GM18909 (cell line): ENCODE measurements around the gene MRPL16.

Source experiments
- ATAC-seq: cut with Tn5 transposase; IDR thresholded peaks from one replicate; pipeline ENCODE4 v1.9.1; 2021; ENCODE audit warnings: mild to moderate bottlenecking; ENCODE audit not compliant: unreplicated experiment, poor library complexity

Gene MRPL16

DNA sequence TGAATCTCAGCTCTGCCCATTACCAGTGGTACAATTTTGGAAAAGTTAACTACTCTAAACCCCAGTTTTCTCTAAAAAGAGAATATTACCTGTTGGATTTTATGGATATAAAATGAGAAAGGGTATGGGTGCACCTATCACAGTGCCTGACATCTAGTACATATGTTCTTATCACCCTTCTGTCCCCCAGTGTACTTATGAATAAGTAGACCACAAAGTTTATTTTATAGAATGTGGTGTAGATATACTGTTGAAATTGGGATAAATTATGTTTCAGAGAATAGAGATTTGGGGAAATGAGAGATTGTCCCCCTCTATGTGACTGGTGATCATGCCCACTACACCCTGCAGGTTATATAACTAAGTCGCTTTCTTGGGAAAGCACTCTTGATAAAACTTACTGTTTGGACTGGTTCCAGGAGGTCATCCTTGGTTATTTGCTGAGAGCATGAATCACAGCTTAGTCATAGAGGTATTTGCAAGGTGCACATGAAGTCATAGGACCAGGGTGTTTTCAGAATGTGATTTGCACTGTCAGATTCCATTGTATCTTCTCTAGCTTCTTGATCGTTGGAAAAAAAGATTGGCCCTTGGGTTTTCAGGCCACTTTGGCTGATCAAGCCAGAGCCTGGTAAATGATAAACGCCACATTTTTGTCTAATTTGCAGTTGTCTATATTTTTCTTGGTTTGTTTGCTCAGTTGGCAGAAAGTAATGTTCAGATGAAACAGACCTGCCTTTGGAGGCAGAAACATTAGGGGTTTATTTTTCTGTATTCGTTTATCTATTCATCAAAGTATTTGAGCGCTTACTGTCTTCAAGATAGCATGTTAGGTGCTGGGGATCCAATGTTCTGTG lies 34.1 kb downstream of the MRPL16 start:
- no peak for ATAC-seq

DNA sequence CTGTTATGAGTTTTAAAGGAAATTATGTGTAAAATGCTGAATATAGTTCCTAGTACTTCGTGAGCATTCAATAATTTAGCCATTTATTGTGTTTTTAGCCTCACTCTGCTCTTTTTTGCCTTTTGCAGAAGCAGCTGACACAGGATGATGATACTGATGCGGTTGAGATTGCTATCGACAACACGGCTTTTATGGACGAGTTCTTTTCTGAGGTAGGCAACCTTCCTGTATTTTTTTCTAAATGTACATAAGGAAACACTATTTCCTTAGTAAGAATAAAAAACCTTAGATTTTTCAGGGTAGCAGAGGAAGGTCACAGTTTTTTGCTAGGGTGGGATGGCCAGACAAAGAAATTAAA lies 37.5 kb downstream of the MRPL16 start:
- no peak for ATAC-seq

GRCh38 chr11:59771605-59772004 lies 39.0 kb downstream of the MRPL16 start:
- ATAC-seq = no peak

DNA sequence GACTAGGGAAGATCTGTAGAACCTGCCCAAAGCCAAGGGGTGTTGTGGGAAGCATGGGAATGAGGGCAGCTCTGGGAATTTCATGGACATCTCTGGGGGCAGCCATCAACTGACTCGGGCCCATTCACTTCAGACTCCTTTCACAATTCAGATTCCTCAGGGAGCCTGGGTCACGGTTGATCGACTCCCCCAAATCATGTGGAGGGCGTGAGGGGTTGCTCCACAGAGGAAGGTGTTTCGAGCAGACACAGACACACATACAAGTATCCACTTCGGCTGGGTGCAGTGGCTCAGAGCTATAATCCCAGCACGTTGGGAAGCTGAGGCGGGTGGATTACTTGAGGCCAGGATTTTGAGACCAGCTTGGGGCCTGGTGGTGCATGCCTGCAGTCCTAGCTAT lies 39.7 kb downstream of the MRPL16 start:
- no peak for ATAC-seq

DNA sequence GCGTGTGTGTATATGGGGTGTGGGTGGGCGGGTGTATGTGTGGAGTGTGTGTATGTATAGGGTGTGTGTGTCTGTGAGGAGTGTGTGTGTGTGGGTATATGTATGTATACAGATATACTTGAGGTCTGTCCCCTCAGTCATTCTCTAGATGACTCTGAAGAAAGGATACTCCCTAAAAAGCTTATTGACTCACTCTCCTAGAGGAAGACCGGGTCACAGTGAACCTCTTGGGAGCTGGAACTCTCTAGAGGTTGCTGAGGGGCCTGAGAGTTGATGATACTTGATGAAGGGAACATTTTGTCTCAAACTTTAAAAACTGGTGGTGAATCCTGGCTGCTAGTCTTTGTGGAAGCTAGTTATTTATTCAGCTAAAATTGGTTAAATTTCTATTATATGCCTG lies 40.3 kb downstream of the MRPL16 start:
- no peak for ATAC-seq

DNA sequence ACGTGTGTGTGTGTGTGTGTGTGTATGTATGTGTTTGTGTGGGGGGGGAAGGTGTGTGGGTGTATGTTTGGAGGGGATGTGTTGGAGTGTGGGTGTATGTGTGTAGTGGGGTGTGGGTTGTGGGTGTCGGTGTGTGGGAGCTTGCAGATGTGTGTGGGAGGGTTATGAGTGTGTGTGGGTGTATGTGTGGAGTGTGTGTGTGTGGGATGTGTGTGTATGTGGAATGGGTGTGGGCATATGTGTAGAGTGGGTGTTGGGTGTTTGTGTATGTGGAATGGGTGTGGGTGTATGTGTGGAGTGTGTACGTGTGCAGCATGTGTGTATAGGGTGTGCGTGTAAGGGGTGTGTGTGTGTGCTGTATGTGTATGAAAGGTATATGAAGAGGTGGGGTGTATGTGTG lies 40.8 kb downstream of the MRPL16 start:
- ATAC-seq = no peak

- no peak for ATAC-seq
These were observed 41.5 kb downstream of the MRPL16 start for GRCh38 chr11:59769111-59769510.

DNA sequence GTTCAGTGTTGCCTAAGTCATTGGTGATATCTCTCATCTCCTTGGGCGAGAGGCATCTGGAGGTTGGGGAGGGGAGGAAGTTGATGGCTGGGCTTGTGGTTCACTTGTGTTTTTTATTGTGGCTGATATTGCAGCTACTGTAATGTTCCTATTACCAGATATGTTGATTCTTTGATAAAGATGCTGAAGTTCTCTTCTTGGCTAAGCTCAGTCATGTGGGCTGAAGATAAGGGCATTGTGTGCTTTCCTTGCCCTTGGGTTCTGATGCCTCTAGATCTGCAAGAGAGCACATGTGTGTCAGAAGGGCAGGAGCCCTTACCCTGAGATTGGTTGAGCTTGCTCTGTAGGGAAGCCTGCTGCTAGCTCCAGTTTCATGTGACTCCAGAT lies 43.4 kb downstream of the MRPL16 start:
- no peak for ATAC-seq

DNA sequence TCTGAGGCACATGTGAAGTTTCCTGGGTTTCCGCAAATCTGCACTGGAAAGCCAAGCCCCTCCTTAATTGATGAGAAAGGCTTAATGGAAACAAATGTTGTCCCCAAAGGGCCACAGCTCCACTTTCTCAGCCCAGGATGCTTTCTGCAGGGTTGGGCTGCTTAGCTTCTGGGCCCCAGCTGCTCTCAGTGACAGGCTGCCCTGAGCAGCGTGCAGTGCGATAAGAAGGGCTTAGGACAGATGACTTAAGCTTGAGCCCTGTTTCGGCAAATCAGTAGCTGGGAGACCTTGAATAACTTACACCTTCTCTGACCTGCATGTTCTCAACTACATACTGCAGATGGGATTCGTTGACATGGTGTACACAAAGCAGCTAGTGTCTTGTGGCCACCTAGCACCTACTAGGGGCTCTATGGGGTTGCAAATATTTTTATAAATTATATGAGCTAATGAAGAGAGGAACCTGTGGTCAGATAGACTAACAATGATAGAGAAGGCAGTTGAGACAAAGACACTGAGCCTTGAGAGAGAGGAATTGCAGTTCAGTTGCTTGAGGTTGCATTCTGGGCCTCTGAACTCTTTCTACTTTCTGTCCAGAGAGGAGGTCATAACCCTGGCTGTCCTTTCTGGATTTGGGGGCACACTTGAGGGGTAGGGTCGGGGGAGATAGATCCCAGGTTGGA lies 43.9 kb downstream of the MRPL16 start:
- ATAC-seq = no peak

DNA sequence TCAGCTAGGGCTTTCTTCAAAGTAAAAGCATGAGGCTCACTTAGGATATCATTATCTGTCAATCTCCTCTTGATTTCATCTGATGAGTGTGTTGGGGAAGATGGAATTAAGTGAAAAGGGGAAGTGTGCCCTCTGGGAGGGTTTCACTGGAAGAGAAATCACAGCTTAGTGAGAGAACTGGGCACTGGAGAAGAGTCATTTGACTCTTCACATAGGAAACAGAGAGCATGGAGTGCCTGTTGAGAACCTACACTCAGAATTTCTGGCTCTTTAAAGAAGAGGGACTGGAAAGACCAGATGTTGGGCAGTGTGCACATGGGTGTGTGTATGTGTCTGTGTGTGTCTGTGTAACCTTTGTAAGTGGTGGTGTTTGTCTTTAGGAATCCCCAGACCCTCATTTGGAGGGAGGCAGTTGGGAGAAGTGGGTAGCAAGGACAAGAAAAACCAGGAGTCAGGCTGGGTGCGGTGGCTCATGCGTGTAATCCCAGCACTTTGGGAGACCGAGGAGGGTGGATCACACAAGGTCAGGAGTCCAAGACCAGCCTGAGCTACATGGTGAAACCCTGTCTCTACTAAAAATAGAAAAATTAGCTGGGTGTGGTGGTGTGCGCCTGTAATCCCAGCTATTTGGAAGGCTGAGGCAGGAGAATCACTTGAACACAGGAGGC lies 45.4 kb downstream of the MRPL16 start:
- ATAC-seq = no peak

DNA sequence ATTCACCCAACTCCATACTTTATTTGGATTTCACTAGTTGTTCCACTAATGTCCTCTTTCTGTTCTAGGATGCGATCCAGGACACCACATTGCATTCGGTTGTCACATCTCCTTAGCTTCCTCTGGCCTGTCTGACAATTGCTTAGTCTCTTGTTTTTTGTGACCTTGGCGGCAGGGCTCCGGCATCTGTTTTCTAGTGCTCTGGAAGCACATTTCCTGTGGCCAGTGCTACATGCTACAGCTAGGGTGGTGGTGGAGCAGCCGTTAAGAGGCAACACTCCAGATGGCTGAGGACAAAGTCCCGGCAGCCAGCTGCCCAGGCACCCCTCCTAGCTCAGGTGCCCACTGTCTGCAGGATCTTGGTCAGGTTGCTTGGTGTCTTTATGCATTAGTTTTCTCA lies 48.6 kb downstream of the MRPL16 start:
- ATAC-seq = no peak

- ATAC-seq = no peak
These were observed 49.8 kb downstream of the MRPL16 start for GRCh38 chr11:59760771-59761170.

- no peak for ATAC-seq
These were observed 50.7 kb downstream of the MRPL16 start for GRCh38 chr11:59759900-59760299.

- ATAC-seq = no peak
These were observed 52.1 kb downstream of the MRPL16 start for GRCh38 chr11:59758401-59759037.

GRCh38 chr11:59756845-59757244 lies 53.7 kb downstream of the MRPL16 start:
- ATAC-seq = no peak

GRCh38 chr11:59756558-59756840 lies 54.1 kb downstream of the MRPL16 start:
- ATAC-seq = no peak
